MM.1S (cell line): ENCODE measurements around the gene PUM1.
"Not testable (repeated sequence)": the region's sequence is repeated elsewhere in the genome, so short reads cannot be mapped to it uniquely, and the experiment has no call there.

Experiments used
- DNase-seq: peaks from one replicate; pipeline ENCODE4 v3.0.0-alpha.2; 2015
- H2AFZ ChIP-seq: fragments of 300-600 bp; sonication (generic); 2 replicates; pipeline ENCODE4 v1.6.0; 2016; ENCODE audit warnings: antibody characterized with exemption, low read length
- H3F3A ChIP-seq: fragments of 300-600 bp; sonication (generic); 2 replicates; pipeline ENCODE4 v1.6.1; 2016; ENCODE audit warnings: mild to moderate bottlenecking, antibody characterized with exemption, low read length, moderate library complexity, mixed read lengths; ENCODE audit not compliant: insufficient read depth
- H3K27ac ChIP-seq: fragments of 300-600 bp; sonication (generic); 2 replicates; pipeline ENCODE4 v1.5.1; 2016; ENCODE audit warnings: mild to moderate bottlenecking, low read length
- H3K27me3 ChIP-seq: fragments of 300-600 bp; sonication (generic); replicated peaks from 2 replicates; pipeline ENCODE4 v1.6.0; 2016; ENCODE audit warnings: low read length; ENCODE audit not compliant: insufficient read depth
- H3K36me3 ChIP-seq: fragments of 300-600 bp; sonication (generic); replicated peaks from 2 replicates; pipeline ENCODE4 v1.6.1; 2016; ENCODE audit warnings: mild to moderate bottlenecking, low read length, mixed read lengths; ENCODE audit not compliant: insufficient read depth
- H3K4me1 ChIP-seq: fragments of 300-600 bp; sonication (generic); 2 replicates; pipeline ENCODE4 v1.6.1; 2016; ENCODE audit warnings: low read length, mixed read lengths
- H3K4me2 ChIP-seq: fragments of 300-600 bp; sonication (generic); 2 replicates; pipeline ENCODE4 v1.6.0; 2016; ENCODE audit warnings: low read depth, low read length
- H3K4me3 ChIP-seq: fragments of 300-600 bp; sonication (generic); 2 replicates; pipeline ENCODE4 v1.5.1; 2016; ENCODE audit warnings: low read length, mixed read lengths
- H3K79me2 ChIP-seq: fragments of 300-600 bp; sonication (generic); 2 replicates; pipeline ENCODE4 v1.6.1; 2016; ENCODE audit warnings: mixed run types, low read length, mixed read lengths
- H3K9ac ChIP-seq: fragments of 300-600 bp; sonication (generic); 2 replicates; pipeline ENCODE4 v1.6.1; 2016; ENCODE audit warnings: low read length, mixed read lengths
- H3K9me2 ChIP-seq: fragments of 300-600 bp; sonication (generic); replicated peaks from 2 replicates; pipeline ENCODE4 v1.6.1; 2016; ENCODE audit warnings: mild to moderate bottlenecking, low read length, mixed read lengths; ENCODE audit not compliant: insufficient read depth
- H3K9me3 ChIP-seq: fragments of 300-600 bp; sonication (generic); replicated peaks from 2 replicates; pipeline ENCODE4 v1.6.1; 2016; ENCODE audit warnings: mild to moderate bottlenecking, low read length, mixed read lengths; ENCODE audit not compliant: insufficient read depth
- H4K20me1 ChIP-seq: fragments of 300-600 bp; sonication (generic); 2 replicates; pipeline ENCODE4 v1.6.1; 2016; ENCODE audit warnings: mild to moderate bottlenecking, low read length, moderate library complexity, mixed read lengths; ENCODE audit not compliant: insufficient read depth
- CTCF ChIP-seq: fragments of 300-600 bp; sonication (generic); IDR thresholded peaks from 2 replicates; pipeline ENCODE4 v1.5.1; 2016; ENCODE audit warnings: antibody characterized with exemption, low read length, mixed read lengths
- EZH2 ChIP-seq: fragments of 300-600 bp; sonication (generic); optimal IDR thresholded peaks from 2 replicates; pipeline ENCODE3; 2017; ENCODE audit warnings: low read depth, mild to moderate bottlenecking, antibody characterized with exemption, low read length, mixed read lengths
- EZH2phosphoT487 ChIP-seq: fragments of 300-600 bp; sonication (generic); IDR thresholded peaks from 2 replicates; pipeline ENCODE4 v1.6.1; 2018; ENCODE audit warnings: antibody characterized with exemption, low read length

The PUM1 gene

GRCh38 chr1:31040038-31040437 lies 25.5 kb downstream of the PUM1 start:
- H3F3A ChIP-seq: no peaks in the 10 kb centered on the region
- TF ChIP-seq EZH2 (no peak), CTCF (no peak), EZH2phosphoT487 (no peak)
- H3K4me2 ChIP-seq: no peak overlapping the region
- H3K4me1 ChIP-seq: no peaks in the 10 kb centered on the region
- 0 out of 2 replicates have a peak, but pooled peaks cover 3% of the 10 kb centered on the region for H3K36me3 ChIP-seq
- H3K4me3 ChIP-seq: no peak overlapping the region
- H4K20me1 ChIP-seq: peaks cover 69% of the 10 kb centered on the region
- H3K9ac ChIP-seq: no peak overlapping the region
- H3K27me3 ChIP-seq: no peaks in the 10 kb centered on the region
- H3K27ac ChIP-seq: no peak overlapping the region
- H3K79me2 ChIP-seq: peaks cover 99% of the 10 kb centered on the region
- H2AFZ ChIP-seq: no peak overlapping the region
- no peak for DNase-seq
- H3K9me2 ChIP-seq: no peaks in the 10 kb centered on the region
- no peaks in the 10 kb centered on the region for H3K9me3 ChIP-seq

DNA sequence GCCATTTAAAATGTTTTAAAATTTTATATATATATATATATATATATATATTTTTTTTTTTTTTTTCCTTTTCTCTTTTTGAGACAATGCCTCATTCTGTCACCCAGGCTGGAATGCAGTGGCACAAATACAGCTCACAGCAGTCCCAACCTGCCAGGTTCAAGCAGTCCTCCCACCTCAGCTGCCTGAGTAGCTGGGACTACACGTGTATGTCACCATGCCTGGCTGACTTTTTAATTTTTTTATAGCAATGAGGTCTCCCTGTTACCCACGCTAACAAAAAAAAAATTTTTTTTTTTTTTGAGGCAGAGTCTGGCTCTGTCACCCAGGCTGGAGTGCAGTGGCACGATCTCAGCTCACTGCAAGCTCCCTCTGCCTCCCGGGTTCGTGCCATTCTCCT lies 26.6 kb downstream of the PUM1 start:
- H3K9ac ChIP-seq, H3K4me2 ChIP-seq, H2AFZ ChIP-seq, H3K9me3 ChIP-seq, H3K9me2 ChIP-seq, H3K27ac ChIP-seq, H3F3A ChIP-seq, H3K4me1 ChIP-seq, DNase-seq, H3K4me3 ChIP-seq, H3K27me3 ChIP-seq, H3K36me3 ChIP-seq: not testable (repeated sequence)
- Histone ChIP-seq H4K20me1 (peaks cover 78% of the 10 kb centered on the region), H3K79me2 (peaks cover 99% of the 10 kb centered on the region)

DNA sequence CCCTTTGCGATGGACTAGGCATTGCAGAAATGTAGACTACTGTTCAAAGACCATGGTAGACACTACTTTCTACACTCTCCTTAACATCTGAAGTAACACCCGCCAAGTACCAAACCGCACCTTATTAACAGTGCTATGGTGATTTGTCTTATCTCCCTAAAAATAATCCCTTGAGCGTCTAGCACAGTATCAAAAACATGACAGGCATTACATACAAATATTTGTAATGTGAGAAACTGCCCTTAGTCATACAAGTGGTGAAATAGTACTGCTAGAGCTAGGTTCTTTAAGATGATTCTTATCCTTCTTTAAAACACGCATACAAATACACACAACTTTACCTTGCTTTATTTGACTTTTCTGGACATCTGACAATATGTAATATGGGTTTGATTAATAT lies 27.2 kb downstream of the PUM1 start:
- TF ChIP-seq EZH2: no peak
- TF ChIP-seq CTCF: no peak
- no peak for TF ChIP-seq EZH2phosphoT487
- Histone ChIP-seq H3K36me3 (no peaks in the 10 kb centered on the region), H2AFZ (no peak overlapping the region), H3K4me3 (no peak overlapping the region), H4K20me1 (peaks cover 78% of the 10 kb centered on the region), H3K79me2 (peaks cover 99% of the 10 kb centered on the region), H3K27me3 (no peaks in the 10 kb centered on the region), H3K27ac (no peak overlapping the region), H3F3A (no peaks in the 10 kb centered on the region), H3K9me3 (no peaks in the 10 kb centered on the region), H3K4me2 (no peak overlapping the region), H3K9ac (no peak overlapping the region), H3K9me2 (no peaks in the 10 kb centered on the region), H3K4me1 (peaks cover 3% of the 10 kb centered on the region; the same call in 1 of the 2 replicates)
- no peak for DNase-seq

- Histone ChIP-seq H3K79me2 (peaks cover 100% of the 10 kb centered on the region), H3K27ac (no peak overlapping the region), H3K9me3 (no peaks in the 10 kb centered on the region), H3F3A (no peaks in the 10 kb centered on the region), H4K20me1 (peaks cover 85% of the 10 kb centered on the region), H3K27me3 (no peaks in the 10 kb centered on the region), H3K36me3 (no peaks in the 10 kb centered on the region), H3K4me3 (no peak overlapping the region), H2AFZ (no peak overlapping the region), H3K4me2 (no peak overlapping the region), H3K9me2 (no peaks in the 10 kb centered on the region), H3K9ac (no peak overlapping the region), H3K4me1 (peaks cover 3% of the 10 kb centered on the region; the same call in 1 of the 2 replicates)
- DNase-seq: no peak
- TF ChIP-seq CTCF: no peak
- no peak for TF ChIP-seq EZH2
- no peak for TF ChIP-seq EZH2phosphoT487
Observed at GRCh38 chr1:31036749-31037500, 28.6 kb downstream of the PUM1 start.
